Fibroblast of lung (primary cell): ENCODE results near the gene HNF1B. TPM values are rescaled to one million over a fixed set of nuclear protein-coding genes. Genes with fewer than 3 reads are reported as not detected.

Source experiments
- DNase-seq, 2 donors: peaks; one replicate each; pipeline versions ENCODE4 v3.0.0 to v3.0.0-alpha.2; 2010; ENCODE audit warnings: low read depth in 2 of 2
- H2AFZ ChIP-seq: 2 replicates; pipeline ENCODE4 v1.5.1; 2012; ENCODE audit warnings: low read length, control low read depth, inconsistent platforms
- H3K27ac ChIP-seq: 2 replicates; pipeline ENCODE4 v1.5.1; 2011; ENCODE audit warnings: low read length, control low read depth; ENCODE audit not compliant: insufficient read depth
- H3K27me3 ChIP-seq: 2 replicates; pipeline ENCODE4 v1.5.1; 2011; ENCODE audit warnings: mild to moderate bottlenecking, low read length; ENCODE audit not compliant: control insufficient read depth, insufficient read depth
- H3K36me3 ChIP-seq: 2 replicates; pipeline ENCODE4 v1.5.1; 2011; ENCODE audit warnings: low read length; ENCODE audit not compliant: control insufficient read depth, insufficient read depth
- H3K4me1 ChIP-seq: 2 replicates; pipeline ENCODE4 v1.5.1; 2011; ENCODE audit warnings: low read length; ENCODE audit not compliant: control insufficient read depth, insufficient read depth; ENCODE audit errors: extremely low read depth
- H3K4me2 ChIP-seq: 2 replicates; pipeline ENCODE4 v1.5.1; 2011; ENCODE audit warnings: low read length, control low read depth; ENCODE audit not compliant: insufficient read depth; ENCODE audit errors: extremely low read depth
- H3K4me3 ChIP-seq, 4 experiments: fragments of 200-600 bp in 1 of 4; sonication (generic) in 1 of 4; replicated peaks in 1 of 4; 2 replicates each; pipeline ENCODE4 v1.5.1; 2011 to 2016; ENCODE audit warnings: low read length in 4 of 4, low read depth in 3 of 4, mild to moderate bottlenecking in 3 of 4, control low read depth in 2 of 4, inconsistent platforms in 1 of 4, mixed read lengths in 1 of 4; ENCODE audit not compliant: insufficient read depth in 1 of 4; ENCODE audit errors: control extremely low read depth in 1 of 4
- H3K79me2 ChIP-seq: 2 replicates; pipeline ENCODE4 v1.5.1; 2012; ENCODE audit warnings: mild to moderate bottlenecking, low read length, inconsistent platforms; ENCODE audit not compliant: control insufficient read depth, insufficient read depth
- H3K9ac ChIP-seq: 2 replicates; pipeline ENCODE4 v1.5.1; 2011; ENCODE audit warnings: mild to moderate bottlenecking, low read length, control low read depth; ENCODE audit not compliant: insufficient read depth
- H3K9me3 ChIP-seq: 2 replicates; pipeline ENCODE4 v1.5.1; 2012; ENCODE audit warnings: low read depth, low read length; ENCODE audit not compliant: control insufficient read depth, insufficient read depth
- H4K20me1 ChIP-seq: 2 replicates; pipeline ENCODE4 v1.5.1; 2011; ENCODE audit warnings: low read length; ENCODE audit not compliant: control insufficient read depth, insufficient read depth; ENCODE audit errors: extremely low read depth
- CTCF ChIP-seq, 2 donors: IDR thresholded peaks in 1 of 2; conservative IDR thresholded peaks in 1 of 2; 1 replicate in 1 of 2; 2 replicates in 1 of 2; pipeline ENCODE4 v1.5.1; 2011 to 2012; ENCODE audit warnings: low read length in 2 of 2, control low read depth in 1 of 2, inconsistent platforms in 1 of 2, low read depth in 1 of 2, mild to moderate bottlenecking in 1 of 2
- EZH2 ChIP-seq: IDR thresholded peaks from 2 replicates; pipeline ENCODE4 v1.5.1; 2012; ENCODE audit warnings: low read length, control low read depth, mild to moderate bottlenecking; ENCODE audit errors: missing control alignments
- polyA plus RNA-seq, 2 donors: library from polyadenylated mRNA; depleted of rRNA in 1 of 2; stranded (reverse) in 1 of 2; unstranded in 1 of 2; fragments of >200 nt; gene quantifications; 2 replicates each; pipeline ENCODE4 v1.2.1, GENCODE V29; 2011 to 2012; ENCODE audit warnings: missing spikeins in 1 of 2
- total RNA-seq: library from RNA; depleted of rRNA; stranded (reverse); fragments of >200 nt; gene quantifications from 2 replicates; pipeline ENCODE4 v1.2.1, GENCODE V29; 2014

The HNF1B gene
- total and polyA plus RNA-seq, 2 donors (not counting 1 experiment from before 2014, with no cell fraction given) = not detected

GRCh38 chr17:37743612-37743874 is 1.3 kb downstream of the HNF1B start:
- peaks cover 83% of the 10 kb centered on the region for H3K27me3 ChIP-seq
- no peak overlapping the region for H3K4me2 ChIP-seq
- H3K36me3 ChIP-seq = no peaks in the 10 kb centered on the region
- H2AFZ ChIP-seq = no peak overlapping the region
- H3K9me3 ChIP-seq = no peaks in the 10 kb centered on the region
- H3K9ac ChIP-seq = no peak overlapping the region
- peaks cover 2% of the 10 kb centered on the region for H4K20me1 ChIP-seq
- no peaks in the 10 kb centered on the region for H3K79me2 ChIP-seq
- TF ChIP-seq EZH2 = peak; percentile 94
- no peak for TF ChIP-seq CTCF (conservative IDR thresholded peaks at IDR 0.05 in 1 of 2, IDR thresholded peaks at IDR 0.05 in 1 of 2; ENCODE audit: low read depth in 1 of 2, low read length in 2 of 2)
- DNase-seq = no peak
- H3K4me3 ChIP-seq = no peak overlapping the region
- no peaks in the 10 kb centered on the region for H3K4me1 ChIP-seq
- H3K27ac ChIP-seq = no peak overlapping the region

DNA sequence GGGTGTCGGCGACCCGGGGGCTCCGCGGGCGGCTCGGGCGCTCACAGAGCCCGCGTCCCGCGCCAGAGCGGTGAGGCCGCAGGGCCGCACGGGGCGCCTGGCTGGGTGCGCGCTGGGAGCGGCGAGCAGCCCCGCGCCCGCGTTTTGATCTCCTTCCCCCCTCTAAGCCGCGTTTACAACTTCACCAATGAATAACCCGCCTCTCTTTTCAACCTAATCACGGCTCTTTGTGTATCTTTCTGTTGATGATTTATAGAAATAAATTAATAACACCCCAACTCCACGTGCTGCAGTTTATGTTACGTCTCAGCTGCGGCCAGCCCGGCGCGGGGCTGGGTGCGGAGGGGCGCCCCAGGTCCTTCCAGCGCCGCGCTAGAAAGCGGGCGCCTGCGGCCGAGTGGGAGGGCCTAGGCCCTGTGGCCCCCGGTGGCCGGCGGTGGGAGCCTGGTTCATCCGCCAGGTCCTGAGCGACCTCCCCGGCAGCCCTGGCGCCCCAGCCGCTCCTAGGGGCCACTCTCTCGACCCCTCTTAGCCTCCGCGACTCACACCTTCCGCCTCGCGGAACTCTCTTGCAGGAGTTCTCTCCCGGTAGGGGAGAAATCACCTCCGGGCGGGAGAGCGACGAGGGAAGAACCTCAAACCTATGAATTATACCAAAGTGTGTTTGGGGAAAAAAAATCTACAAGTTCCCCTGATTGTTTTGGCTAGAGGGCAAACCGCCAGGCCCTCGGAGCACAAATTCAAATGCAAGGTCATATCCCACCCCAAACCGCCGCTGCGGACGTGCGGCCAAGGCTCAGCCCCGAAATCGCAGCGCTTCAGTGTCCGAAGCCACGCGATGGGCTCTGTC is 1.9 kb downstream of the HNF1B start:
- H3K9ac ChIP-seq = no peak overlapping the region
- TF ChIP-seq EZH2 (no peak), CTCF (conservative IDR thresholded peaks at IDR 0.05 in 1 of 2, IDR thresholded peaks at IDR 0.05 in 1 of 2; ENCODE audit: low read depth in 1 of 2, low read length in 2 of 2) (no peak)
- no peak overlapping the region for H2AFZ ChIP-seq
- DNase-seq = no peak
- no peaks in the 10 kb centered on the region for H3K9me3 ChIP-seq
- no peak overlapping the region for H3K4me3 ChIP-seq
- no peak overlapping the region for H3K4me2 ChIP-seq
- H3K79me2 ChIP-seq = no peaks in the 10 kb centered on the region
- H3K27me3 ChIP-seq = peaks cover 84% of the 10 kb centered on the region
- no peaks in the 10 kb centered on the region for H3K36me3 ChIP-seq
- no peak overlapping the region for H3K27ac ChIP-seq
- H4K20me1 ChIP-seq = peaks cover 2% of the 10 kb centered on the region
- H3K4me1 ChIP-seq = no peaks in the 10 kb centered on the region

- Histone ChIP-seq H3K27me3 (peaks cover 79% of the 10 kb centered on the region), H3K4me3 (peak overlapping the region in 3 of 4 experiments; percentile 14 to 42 (median 23)), H2AFZ (no peak overlapping the region), H3K79me2 (no peaks in the 10 kb centered on the region), H3K9ac (no peak overlapping the region), H4K20me1 (peaks cover 2% of the 10 kb centered on the region), H3K36me3 (no peaks in the 10 kb centered on the region), H3K4me2 (peak overlapping the region; percentile 15), H3K4me1 (no peaks in the 10 kb centered on the region), H3K27ac (no peak overlapping the region), H3K9me3 (no peaks in the 10 kb centered on the region)
- TF ChIP-seq CTCF (conservative IDR thresholded peaks at IDR 0.05 in 1 of 2, IDR thresholded peaks at IDR 0.05 in 1 of 2; ENCODE audit: low read depth in 1 of 2, low read length in 2 of 2) = no peak
- TF ChIP-seq EZH2 = peak; percentile 97
- DNase-seq = peak; percentile 17 to 22
Observed at GRCh38 chr17:37742116-37742761, 2.6 kb downstream of the HNF1B start.
